MM.1S (cell line): Measurements from ENCODE around the gene SPINK8.

ENCODE experiments used
- DNase-seq: peaks from one replicate; pipeline ENCODE4 v3.0.0-alpha.2; 2015
- H2AFZ ChIP-seq: fragments of 300-600 bp; sonication (generic); 2 replicates; pipeline ENCODE4 v1.6.0; 2016; ENCODE audit warnings: antibody characterized with exemption, low read length
- H3F3A ChIP-seq: fragments of 300-600 bp; sonication (generic); 2 replicates; pipeline ENCODE4 v1.6.1; 2016; ENCODE audit warnings: mild to moderate bottlenecking, antibody characterized with exemption, low read length, moderate library complexity, mixed read lengths; ENCODE audit not compliant: insufficient read depth
- H3K27ac ChIP-seq: fragments of 300-600 bp; sonication (generic); 2 replicates; pipeline ENCODE4 v1.5.1; 2016; ENCODE audit warnings: mild to moderate bottlenecking, low read length
- H3K27me3 ChIP-seq: fragments of 300-600 bp; sonication (generic); replicated peaks from 2 replicates; pipeline ENCODE4 v1.6.0; 2016; ENCODE audit warnings: low read length; ENCODE audit not compliant: insufficient read depth
- H3K36me3 ChIP-seq: fragments of 300-600 bp; sonication (generic); replicated peaks from 2 replicates; pipeline ENCODE4 v1.6.1; 2016; ENCODE audit warnings: mild to moderate bottlenecking, low read length, mixed read lengths; ENCODE audit not compliant: insufficient read depth
- H3K4me1 ChIP-seq: fragments of 300-600 bp; sonication (generic); 2 replicates; pipeline ENCODE4 v1.6.1; 2016; ENCODE audit warnings: low read length, mixed read lengths
- H3K4me2 ChIP-seq: fragments of 300-600 bp; sonication (generic); 2 replicates; pipeline ENCODE4 v1.6.0; 2016; ENCODE audit warnings: low read depth, low read length
- H3K4me3 ChIP-seq: fragments of 300-600 bp; sonication (generic); 2 replicates; pipeline ENCODE4 v1.5.1; 2016; ENCODE audit warnings: low read length, mixed read lengths
- H3K79me2 ChIP-seq: fragments of 300-600 bp; sonication (generic); 2 replicates; pipeline ENCODE4 v1.6.1; 2016; ENCODE audit warnings: mixed run types, low read length, mixed read lengths
- H3K9ac ChIP-seq: fragments of 300-600 bp; sonication (generic); 2 replicates; pipeline ENCODE4 v1.6.1; 2016; ENCODE audit warnings: low read length, mixed read lengths
- H3K9me2 ChIP-seq: fragments of 300-600 bp; sonication (generic); replicated peaks from 2 replicates; pipeline ENCODE4 v1.6.1; 2016; ENCODE audit warnings: mild to moderate bottlenecking, low read length, mixed read lengths; ENCODE audit not compliant: insufficient read depth
- H3K9me3 ChIP-seq: fragments of 300-600 bp; sonication (generic); replicated peaks from 2 replicates; pipeline ENCODE4 v1.6.1; 2016; ENCODE audit warnings: mild to moderate bottlenecking, low read length, mixed read lengths; ENCODE audit not compliant: insufficient read depth
- H4K20me1 ChIP-seq: fragments of 300-600 bp; sonication (generic); 2 replicates; pipeline ENCODE4 v1.6.1; 2016; ENCODE audit warnings: mild to moderate bottlenecking, low read length, moderate library complexity, mixed read lengths; ENCODE audit not compliant: insufficient read depth
- CTCF ChIP-seq: fragments of 300-600 bp; sonication (generic); IDR thresholded peaks from 2 replicates; pipeline ENCODE4 v1.5.1; 2016; ENCODE audit warnings: antibody characterized with exemption, low read length, mixed read lengths
- EZH2 ChIP-seq: fragments of 300-600 bp; sonication (generic); optimal IDR thresholded peaks from 2 replicates; pipeline ENCODE3; 2017; ENCODE audit warnings: low read depth, mild to moderate bottlenecking, antibody characterized with exemption, low read length, mixed read lengths
- EZH2phosphoT487 ChIP-seq: fragments of 300-600 bp; sonication (generic); IDR thresholded peaks from 2 replicates; pipeline ENCODE4 v1.6.1; 2018; ENCODE audit warnings: antibody characterized with exemption, low read length

Gene SPINK8

GRCh38 chr3:48268936-48269561 lies 64.4 kb downstream of the SPINK8 start:
- Histone ChIP-seq H3K9me2 (no peaks in the 10 kb centered on the region), H3K9me3 (no peaks in the 10 kb centered on the region), H4K20me1 (no peaks in the 10 kb centered on the region), H3K4me2 (no peak overlapping the region), H2AFZ (no peak overlapping the region), H3K4me1 (no peaks in the 10 kb centered on the region), H3K27ac (no peak overlapping the region), H3K9ac (no peak overlapping the region), H3K4me3 (no peak overlapping the region), H3K79me2 (no peaks in the 10 kb centered on the region), H3K27me3 (no peaks in the 10 kb centered on the region), H3F3A (no peaks in the 10 kb centered on the region), H3K36me3 (no peaks in the 10 kb centered on the region)
- no peak for DNase-seq
- no peak for TF ChIP-seq EZH2
- TF ChIP-seq EZH2phosphoT487: no peak
- TF ChIP-seq CTCF: no peak

- Histone ChIP-seq H3K9me2 (no peaks in the 10 kb centered on the region), H4K20me1 (no peaks in the 10 kb centered on the region), H3K9ac (no peak overlapping the region), H3K4me2 (no peak overlapping the region), H3K79me2 (no peaks in the 10 kb centered on the region), H3K4me3 (no peak overlapping the region), H3K4me1 (no peaks in the 10 kb centered on the region), H3K36me3 (no peaks in the 10 kb centered on the region), H3K27me3 (no peaks in the 10 kb centered on the region), H3K27ac (no peak overlapping the region), H3K9me3 (no peaks in the 10 kb centered on the region), H3F3A (no peaks in the 10 kb centered on the region), H2AFZ (no peak overlapping the region)
- DNase-seq: no peak
- TF ChIP-seq EZH2: no peak
- TF ChIP-seq EZH2phosphoT487: no peak
- no peak for TF ChIP-seq CTCF
Observed at GRCh38 chr3:48268381-48268935, 65.0 kb downstream of the SPINK8 start.

GRCh38 chr3:48267782-48268181 lies 65.7 kb downstream of the SPINK8 start:
- Histone ChIP-seq H3K4me2 (no peak overlapping the region), H3K9me2 (no peaks in the 10 kb centered on the region), H3K4me3 (no peak overlapping the region), H3K36me3 (no peaks in the 10 kb centered on the region), H3K9me3 (no peaks in the 10 kb centered on the region), H3K4me1 (no peaks in the 10 kb centered on the region), H3K9ac (no peak overlapping the region), H3F3A (no peaks in the 10 kb centered on the region), H3K27me3 (no peaks in the 10 kb centered on the region), H3K27ac (no peak overlapping the region), H3K79me2 (no peaks in the 10 kb centered on the region), H2AFZ (no peak overlapping the region), H4K20me1 (no peaks in the 10 kb centered on the region)
- DNase-seq: no peak
- no peak for TF ChIP-seq CTCF
- TF ChIP-seq EZH2phosphoT487: no peak
- no peak for TF ChIP-seq EZH2
